Esophagus muscularis mucosa (tissue), 4 donors: Measurements from ENCODE around the gene LRRFIP2. TPM values are rescaled to one million over a fixed set of nuclear protein-coding genes. Genes with fewer than 3 reads are reported as not detected.

Source experiments
- DNase-seq: peaks from one replicate; pipeline ENCODE4 v3.0.0-alpha.2; 2017; ENCODE audit errors: extremely low spot score
- H3K27ac ChIP-seq, 4 donors: fragments of 200-600 bp; sonication (generic); replicated peaks in 1 of 4; 1 replicate in 3 of 4; 2 replicates in 1 of 4; pipeline ENCODE4 v1.5.1; 2016 to 2019; ENCODE audit warnings: mild to moderate bottlenecking in 1 of 4
- H3K27me3 ChIP-seq, 4 donors: fragments of 200-600 bp; sonication (generic); one replicate each; pipeline versions ENCODE4 v1.5.1 to v1.6.0; 2016 to 2019
- H3K36me3 ChIP-seq, 4 donors: fragments of 200-600 bp; sonication (generic); one replicate each; pipeline ENCODE4 v1.5.1; 2016 to 2019
- H3K4me1 ChIP-seq, 4 donors: fragments of 200-600 bp; sonication (generic); one replicate each; pipeline ENCODE4 v1.5.1; 2016 to 2019
- H3K4me3 ChIP-seq, 4 donors: fragments of 200-600 bp; sonication (generic); 1 replicate in 2 of 4; 2 replicates in 2 of 4; pipeline ENCODE4 v1.5.1; 2016 to 2019; ENCODE audit warnings: mild to moderate bottlenecking in 4 of 4, moderate library complexity in 1 of 4
- H3K9me3 ChIP-seq, 4 donors: fragments of 200-600 bp; sonication (generic); 1 replicate in 3 of 4; 2 replicates in 1 of 4; pipeline ENCODE4 v1.5.1; 2016 to 2019
- CTCF ChIP-seq, 3 experiments: fragments of 200-600 bp in 2 of 3; fragments of 450-650 bp in 1 of 3; sonication (generic) in 2 of 3; IDR thresholded peaks; one replicate each; pipeline ENCODE4 v1.5.1; 2017 to 2019; ENCODE audit warnings: antibody characterized with exemption in 3 of 3, mild to moderate bottlenecking in 2 of 3, moderate library complexity in 1 of 3
- EP300 ChIP-seq: sonication (generic); formaldehyde crosslinking; IDR thresholded peaks from one replicate; pipeline ENCODE4 v1.6.1; 2017; ENCODE audit warnings: antibody characterized with exemption
- POLR2A ChIP-seq: fragments of 450-650 bp; IDR thresholded peaks from one replicate; pipeline ENCODE4 v1.6.1; 2017; ENCODE audit warnings: antibody characterized with exemption, moderate library complexity, mild to moderate bottlenecking, low read depth
- POLR2AphosphoS5 ChIP-seq, 2 donors: sonication (generic); formaldehyde crosslinking; IDR thresholded peaks; one replicate each; pipeline ENCODE4 v1.6.1; 2017; ENCODE audit warnings: antibody characterized with exemption in 2 of 2
- WGBS: methylation state at CpG from one replicate; pipeline ENCODE4 v1.1.5; 2018; 5-methylcytosine and 5-hydroxymethylcytosine counted together
- intact Hi-C: fragments of 100-400 bp; cut with DNase I; formaldehyde crosslinking; loops from one replicate; pipeline ENCODE4 v1.15.1; 2023
- total RNA-seq, 4 donors: library from RNA; depleted of rRNA; stranded (reverse); fragments of >200 nt; gene quantifications; one replicate each; pipeline versions ENCODE4 v1.1.0 to v1.2.1, GENCODE V29; 2016

LRRFIP2 gene
- total RNA-seq, 4 donors from 2014 or later = 76.9 to 104 (median 93.4) TPM

- Histone ChIP-seq H3K27ac (no peak overlapping the region), H3K4me1 (peaks cover 7 to 27% (median 13%) of the 10 kb centered on the region in 4 donors), H3K4me3 (no peak overlapping the region), H3K36me3 (peaks cover 0 to 18% (median 8%) of the 10 kb centered on the region in 4 donors), H3K9me3 (no peaks in the 10 kb centered on the region), H3K27me3 (no peaks in the 10 kb centered on the region)
- intact Hi-C loops = no loop called here
- TF ChIP-seq POLR2A (no peak), POLR2AphosphoS5 (IDR thresholded peaks at IDR 0.05) (no peak), EP300 (no peak), CTCF (IDR thresholded peaks at IDR 0.05) (no peak)
- 59% methylated on average over 2 of the region's 2 CpGs for WGBS
- no peak for DNase-seq
Measured at GRCh38 chr3:37138816-37139215, 35.6 kb downstream of the LRRFIP2 start.

GRCh38 chr3:37137516-37137915 is 36.9 kb downstream of the LRRFIP2 start:
- Histone ChIP-seq H3K4me1 (peaks cover 7 to 30% (median 16%) of the 10 kb centered on the region in 4 donors), H3K4me3 (no peak overlapping the region), H3K36me3 (peaks cover 0 to 5% (median 2%) of the 10 kb centered on the region in 4 donors), H3K27ac (no peak overlapping the region), H3K27me3 (no peaks in the 10 kb centered on the region), H3K9me3 (no peaks in the 10 kb centered on the region)
- WGBS = 60% methylated on average over 1 of the region's 1 CpG
- no peak for DNase-seq
- intact Hi-C loops = no loop called here
- TF ChIP-seq POLR2A (no peak), CTCF (IDR thresholded peaks at IDR 0.05) (no peak), EP300 (no peak), POLR2AphosphoS5 (IDR thresholded peaks at IDR 0.05) (no peak)

GRCh38 chr3:37136067-37136466 is 38.3 kb downstream of the LRRFIP2 start:
- 97% methylated on average over 2 of the region's 2 CpGs for WGBS
- intact Hi-C loops = no loop called here
- TF ChIP-seq EP300 = no peak
- no peak for TF ChIP-seq CTCF (IDR thresholded peaks at IDR 0.05)
- no peak for TF ChIP-seq POLR2A
- TF ChIP-seq POLR2AphosphoS5 (IDR thresholded peaks at IDR 0.05) = no peak

GRCh38 chr3:37135561-37135960 is 38.8 kb downstream of the LRRFIP2 start:
- TF ChIP-seq POLR2A (no peak), POLR2AphosphoS5 (IDR thresholded peaks at IDR 0.05) (no peak), EP300 (no peak), CTCF (IDR thresholded peaks at IDR 0.05) (no peak)
- H3K4me3 ChIP-seq = no peak overlapping the region
- intact Hi-C loops = no loop called here
- 95% methylated on average over 1 of the region's 1 CpG for WGBS
- H3K36me3 ChIP-seq = no peaks in the 10 kb centered on the region
- no peak overlapping the region for H3K27ac ChIP-seq
- no peaks in the 10 kb centered on the region for H3K9me3 ChIP-seq
- no peaks in the 10 kb centered on the region for H3K27me3 ChIP-seq
- peaks cover 18 to 47% (median 32%) of the 10 kb centered on the region in 4 donors for H3K4me1 ChIP-seq
- no peak for DNase-seq

More at GRCh38 chr3:37136067-37136466, 38.3 kb downstream of the LRRFIP2 start:
- Histone ChIP-seq H3K9me3 (no peaks in the 10 kb centered on the region), H3K4me1 (peaks cover 14 to 45% (median 28%) of the 10 kb centered on the region in 4 donors), H3K27me3 (no peaks in the 10 kb centered on the region), H3K36me3 (peaks cover 0 to 2% (median 0%) of the 10 kb centered on the region in 4 donors), H3K4me3 (no peak overlapping the region), H3K27ac (no peak overlapping the region)
- DNase-seq = no peak

- 91% methylated on average over 1 of the region's 1 CpG for WGBS
- no peaks in the 10 kb centered on the region for H3K9me3 ChIP-seq
- H3K27me3 ChIP-seq = no peaks in the 10 kb centered on the region
- no peak overlapping the region for H3K27ac ChIP-seq
- H3K4me1 ChIP-seq = peaks cover 11 to 37% (median 25%) of the 10 kb centered on the region in 4 donors
- intact Hi-C loops = no loop called here
- no peak overlapping the region for H3K4me3 ChIP-seq
- TF ChIP-seq EP300 (no peak), POLR2AphosphoS5 (IDR thresholded peaks at IDR 0.05) (no peak), POLR2A (no peak), CTCF (IDR thresholded peaks at IDR 0.05) (no peak)
- no peak for DNase-seq
- no peaks in the 10 kb centered on the region for H3K36me3 ChIP-seq
Measured at GRCh38 chr3:37132334-37132733, 42.0 kb downstream of the LRRFIP2 start.
